Progenitor cell of endocrine pancreas (in vitro differentiated cells): ENCODE data around the gene SSTR5. TPM values are rescaled to one million over a fixed set of nuclear protein-coding genes. Genes with fewer than 3 reads are reported as not detected.

ENCODE experiments used
- DNase-seq: peaks from one replicate; pipeline ENCODE4 v3.0.0; 2021; ENCODE audit warnings: low spot score; ENCODE audit not compliant: unreplicated experiment
- H3K27ac Mint-ChIP-seq: 2 replicates; pipeline ENCODE4 v1.8.0; 2021; ENCODE audit warnings: mild to moderate bottlenecking, moderate library complexity, mixed read lengths
- H3K27me3 Mint-ChIP-seq: 2 replicates; pipeline ENCODE4 v1.8.0; 2021; ENCODE audit warnings: mixed read lengths
- H3K36me3 Mint-ChIP-seq: 2 replicates; pipeline ENCODE4 v1.8.0; 2022; ENCODE audit warnings: mixed read lengths; ENCODE audit not compliant: insufficient read depth
- H3K4me1 Mint-ChIP-seq: 2 replicates; pipeline ENCODE4 v1.8.0; 2021; ENCODE audit warnings: low read depth, mixed read lengths
- H3K4me3 Mint-ChIP-seq: 2 replicates; pipeline ENCODE4 v1.8.0; 2021; ENCODE audit warnings: low read depth, mild to moderate bottlenecking, moderate library complexity, mixed read lengths
- H3K9me3 Mint-ChIP-seq: 2 replicates; pipeline ENCODE4 v1.8.0; 2021; ENCODE audit warnings: low read depth, mixed read lengths
- CTCF ChIP-seq: fragments of 200-600 bp; sonication (generic); IDR thresholded peaks from one replicate; pipeline ENCODE4 v1.5.0; 2021; ENCODE audit warnings: antibody characterized with exemption, mild to moderate bottlenecking; ENCODE audit not compliant: unreplicated experiment
- total RNA-seq: library from RNA; stranded (reverse); gene quantifications from 2 replicates; pipeline ENCODE4 v1.2.1, GENCODE V29; 2021

The SSTR5 gene
- total RNA-seq, 1 donor from 2014 or later = 1.4 TPM

GRCh38 chr16:1027501-1027815 is 45.1 kb upstream of the SSTR5 start:
- no peak for TF ChIP-seq CTCF
- no peaks in the 10 kb centered on the region for H3K4me1 Mint-ChIP-seq
- no peak for DNase-seq
- H3K4me3 Mint-ChIP-seq = no peak overlapping the region
- H3K9me3 Mint-ChIP-seq = no peaks in the 10 kb centered on the region
- peaks cover 8% of the 10 kb centered on the region for H3K27me3 Mint-ChIP-seq
- no peaks in the 10 kb centered on the region for H3K36me3 Mint-ChIP-seq
- no peak overlapping the region for H3K27ac Mint-ChIP-seq

- H3K4me1 Mint-ChIP-seq = no peaks in the 10 kb centered on the region
- H3K9me3 Mint-ChIP-seq = no peaks in the 10 kb centered on the region
- no peaks in the 10 kb centered on the region for H3K36me3 Mint-ChIP-seq
- no peak overlapping the region for H3K27ac Mint-ChIP-seq
- H3K27me3 Mint-ChIP-seq = peaks cover 8% of the 10 kb centered on the region
- DNase-seq = no peak
- no peak for TF ChIP-seq CTCF
- no peak overlapping the region for H3K4me3 Mint-ChIP-seq
These were observed 44.5 kb upstream of the SSTR5 start for GRCh38 chr16:1028056-1028455.

- Mint-ChIP-seq H3K36me3 (no peaks in the 10 kb centered on the region), H3K27ac (no peak overlapping the region), H3K4me3 (no peak overlapping the region), H3K27me3 (peaks cover 8% of the 10 kb centered on the region), H3K9me3 (no peaks in the 10 kb centered on the region), H3K4me1 (no peaks in the 10 kb centered on the region)
- no peak for DNase-seq
- TF ChIP-seq CTCF = no peak
These were observed 43.9 kb upstream of the SSTR5 start for GRCh38 chr16:1028524-1029258.

GRCh38 chr16:1029259-1029545 is 43.3 kb upstream of the SSTR5 start:
- Mint-ChIP-seq H3K4me1 (no peaks in the 10 kb centered on the region), H3K9me3 (no peaks in the 10 kb centered on the region), H3K27me3 (peaks cover 8% of the 10 kb centered on the region), H3K36me3 (no peaks in the 10 kb centered on the region), H3K27ac (no peak overlapping the region), H3K4me3 (no peak overlapping the region)
- TF ChIP-seq CTCF = no peak
- DNase-seq = no peak

GRCh38 chr16:1030473-1030901 is 42.1 kb upstream of the SSTR5 start:
- H3K27me3 Mint-ChIP-seq = peaks cover 8% of the 10 kb centered on the region
- H3K4me3 Mint-ChIP-seq = no peak overlapping the region

More at GRCh38 chr16:1030473-1030901, 42.1 kb upstream of the SSTR5 start:
- DNase-seq = no peak
- no peak for TF ChIP-seq CTCF
- Mint-ChIP-seq H3K36me3 (no peaks in the 10 kb centered on the region), H3K4me1 (no peaks in the 10 kb centered on the region), H3K27ac (no peak overlapping the region), H3K9me3 (no peaks in the 10 kb centered on the region)
